Measurements from ENCODE around the gene FRRS1L. TPM values are rescaled to one million over a fixed set of nuclear protein-coding genes. Genes with fewer than 3 reads are reported as not detected.
"Not testable (repeated sequence)": the region's sequence is repeated elsewhere in the genome, so short reads cannot be mapped to it uniquely, and the experiment has no call there.

The FRRS1L gene
- total RNA-seq, 1 donor from 2014 or later: not detected

- DNase-seq (ENCODE audit: low read depth): no peak
These were observed 33.5 kb downstream of the FRRS1L start for GRCh38 chr9:109133533-109133932.

DNA sequence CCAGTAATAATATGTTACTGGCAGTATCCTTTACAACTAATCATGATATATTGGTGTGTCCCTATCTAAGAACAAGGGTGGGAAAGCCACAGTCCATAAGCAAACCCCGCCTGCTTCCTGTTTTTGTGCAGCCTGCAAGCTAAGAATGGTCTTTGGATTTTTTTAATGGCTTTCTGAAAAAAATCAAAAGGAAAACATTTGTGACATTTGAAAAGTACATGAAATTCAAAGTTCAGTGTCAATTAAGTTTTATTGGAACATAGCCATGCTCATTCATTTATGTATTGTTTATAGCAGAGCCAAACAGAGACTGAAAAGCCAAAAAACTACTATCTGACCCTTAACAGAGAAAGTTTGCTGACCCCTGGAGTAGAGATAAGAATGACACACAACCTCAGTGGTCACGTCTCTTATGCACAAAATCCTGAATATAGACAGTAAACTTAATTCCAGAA is 34.5 kb downstream of the FRRS1L start:
- DNase-seq (ENCODE audit: low read depth): no peak

GRCh38 chr9:109129470-109130197 is 37.4 kb downstream of the FRRS1L start:
- DNase-seq (ENCODE audit: low read depth): no peak

DNA sequence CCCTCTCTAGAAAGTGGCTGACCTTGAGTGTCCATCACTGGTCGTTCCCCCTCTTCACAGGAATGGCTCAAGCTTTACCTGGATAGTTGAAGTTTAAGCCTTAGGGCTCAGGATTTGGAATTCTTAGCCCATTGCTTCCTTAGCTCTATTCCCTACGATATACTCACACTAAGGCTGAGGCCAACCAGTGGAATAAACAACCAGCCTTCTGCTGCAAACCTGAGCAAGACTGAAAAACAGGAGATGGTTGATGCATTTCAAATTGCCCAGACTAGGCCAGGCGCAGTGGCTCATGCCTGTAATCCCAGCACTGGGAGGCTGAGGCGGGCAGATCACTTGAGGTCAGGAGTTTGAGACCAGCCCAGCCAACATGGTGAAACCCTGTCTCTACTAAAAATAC is 40.4 kb downstream of the FRRS1L start:
- DNase-seq (ENCODE audit: low read depth): not testable (repeated sequence)

- no peak for DNase-seq (ENCODE audit: low read depth)
These were observed 42.9 kb downstream of the FRRS1L start for GRCh38 chr9:109124121-109124520.

DNA sequence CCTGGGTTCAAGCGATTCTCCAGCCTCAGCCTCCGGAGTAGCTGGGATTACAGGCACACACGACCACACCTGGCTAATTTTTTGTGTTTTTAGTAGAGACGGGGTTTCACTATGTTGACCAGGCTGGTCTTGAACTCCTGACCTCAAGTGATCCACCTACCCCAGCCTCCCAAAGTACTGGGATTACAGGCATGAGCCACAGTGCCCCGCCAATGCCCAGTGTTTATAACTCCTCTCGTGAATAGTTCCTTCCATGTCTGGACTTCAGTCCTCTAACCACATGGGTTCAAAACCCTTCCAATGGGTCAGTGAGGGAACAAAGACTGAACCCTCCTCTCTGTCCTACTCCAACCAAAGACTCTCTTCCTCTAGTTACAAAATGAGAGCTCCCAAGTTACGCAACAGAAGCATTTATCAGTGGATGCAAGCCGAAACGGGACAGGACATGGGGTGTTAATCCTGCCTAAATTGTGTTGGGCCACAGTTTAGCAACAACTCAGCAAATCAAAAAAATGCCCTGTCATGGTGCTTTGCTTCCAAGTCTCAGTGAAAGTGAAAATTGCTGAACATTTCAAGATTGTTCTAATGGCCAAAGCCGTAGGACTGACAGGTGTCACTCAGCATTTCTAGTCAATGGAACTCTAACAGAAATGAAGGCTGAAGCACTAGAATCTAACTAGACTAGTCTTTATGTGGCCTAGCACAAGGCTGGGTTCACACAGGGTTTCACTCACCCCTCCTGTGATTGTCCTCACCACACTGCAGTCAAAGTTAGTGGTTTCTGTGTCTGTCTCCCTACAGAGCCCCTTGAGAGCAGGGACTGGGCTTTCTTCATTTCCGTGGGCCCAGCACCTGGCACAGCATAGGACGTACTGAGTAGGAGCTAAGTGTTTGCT is 44.1 kb downstream of the FRRS1L start:
- no peak for DNase-seq (ENCODE audit: low read depth)

GRCh38 chr9:109121232-109121796 is 45.7 kb downstream of the FRRS1L start:
- DNase-seq (ENCODE audit: low read depth): no peak

DNA sequence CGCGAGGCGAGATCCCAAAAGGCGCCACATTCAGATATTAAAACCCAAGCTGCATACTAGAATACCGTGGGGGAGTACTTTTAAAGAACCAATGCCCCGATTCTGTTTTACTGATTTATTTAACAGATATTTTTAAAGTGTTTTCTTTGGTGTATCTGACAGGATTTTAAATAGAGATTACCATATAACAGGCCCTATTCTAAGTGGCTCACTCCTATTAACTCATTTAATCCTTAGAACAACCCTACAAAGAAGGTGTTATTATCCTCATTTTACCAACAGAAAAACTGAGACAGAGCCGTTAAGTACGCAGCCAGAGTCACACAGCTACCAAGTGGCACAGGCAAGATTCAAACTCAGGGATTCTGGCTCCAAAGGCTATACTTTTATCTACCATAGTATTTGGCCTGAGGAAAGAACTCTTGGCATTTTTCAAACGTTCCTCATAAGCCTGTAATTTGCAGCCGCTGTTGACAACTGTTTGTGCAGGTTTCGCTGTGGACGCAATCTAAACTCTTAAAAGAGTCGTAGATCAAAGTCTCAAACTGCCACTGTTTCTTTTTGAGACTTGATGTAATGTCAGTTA is 46.8 kb downstream of the FRRS1L start:
- DNase-seq (ENCODE audit: low read depth): no peak

- peak; percentile 99 for DNase-seq (ENCODE audit: low read depth)
These were observed 47.4 kb downstream of the FRRS1L start, which contains the start of gene TMEM245 for GRCh38 chr9:109119439-109120203. TMEM245 (minus strand) TSS chr9:109119947; CDS start chr9:109119913, 34 bp downstream.

DNA sequence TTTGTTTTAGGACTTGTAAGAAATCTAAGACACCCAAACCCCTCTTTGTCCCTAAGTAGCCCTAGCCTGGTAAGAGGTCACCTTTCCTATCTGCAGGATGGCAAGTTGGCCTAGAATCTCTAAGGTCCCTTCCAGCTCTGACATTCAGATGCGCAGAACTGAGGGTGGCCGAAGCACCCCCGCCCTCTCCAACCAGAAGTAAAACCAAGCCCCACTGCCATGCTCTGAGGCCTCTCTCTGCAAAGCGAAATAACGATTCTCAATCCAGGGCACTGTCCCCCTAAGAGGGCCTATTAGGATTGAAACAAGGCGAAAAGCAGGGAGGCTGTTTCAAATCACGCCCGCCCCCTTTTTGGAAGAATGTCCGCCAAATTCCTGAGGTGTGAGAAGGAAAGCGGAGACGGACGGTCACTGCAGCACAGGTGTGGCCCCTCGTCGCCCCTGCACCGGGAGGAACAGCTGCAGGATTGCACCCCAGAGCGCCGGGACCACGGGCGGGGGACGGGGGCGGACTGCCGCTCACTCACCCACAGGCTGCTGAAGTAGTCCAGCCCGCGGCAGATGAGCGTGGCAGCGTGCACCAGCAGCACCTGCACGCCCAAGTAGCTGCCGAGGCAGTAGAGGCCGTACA is 48.1 kb downstream of the FRRS1L start:
- peak; percentile 33 for DNase-seq (ENCODE audit: low read depth)

- no peak for DNase-seq (ENCODE audit: low read depth)
These were observed 48.9 kb downstream of the FRRS1L start for GRCh38 chr9:109117856-109118807.

GRCh38 chr9:109115931-109116526 is 51.0 kb downstream of the FRRS1L start:
- DNase-seq (ENCODE audit: low read depth): no peak

GRCh38 chr9:109114670-109115069 is 52.4 kb downstream of the FRRS1L start:
- DNase-seq (ENCODE audit: low read depth): no peak

GRCh38 chr9:109113892-109114609 is 53.0 kb downstream of the FRRS1L start:
- DNase-seq (ENCODE audit: low read depth): no peak

DNA sequence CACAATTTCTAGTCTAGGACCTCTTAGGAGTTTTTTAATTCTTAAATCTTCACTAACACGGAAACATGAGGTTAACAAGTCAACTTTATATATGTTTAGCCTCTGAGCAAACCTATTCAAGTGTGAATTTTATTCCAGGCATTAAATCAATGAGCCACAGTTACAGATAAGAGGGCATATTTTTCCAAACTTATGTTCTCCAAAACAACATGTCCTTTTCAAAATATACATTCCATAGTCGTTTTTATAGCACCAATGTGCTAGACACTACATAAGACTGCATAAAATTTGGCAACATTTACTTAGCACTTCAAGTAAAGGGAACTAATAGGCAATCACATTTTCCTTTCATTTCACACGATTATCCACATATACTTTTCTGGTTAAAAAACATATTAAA is 53.8 kb downstream of the FRRS1L start:
- no peak for DNase-seq (ENCODE audit: low read depth)

DNA sequence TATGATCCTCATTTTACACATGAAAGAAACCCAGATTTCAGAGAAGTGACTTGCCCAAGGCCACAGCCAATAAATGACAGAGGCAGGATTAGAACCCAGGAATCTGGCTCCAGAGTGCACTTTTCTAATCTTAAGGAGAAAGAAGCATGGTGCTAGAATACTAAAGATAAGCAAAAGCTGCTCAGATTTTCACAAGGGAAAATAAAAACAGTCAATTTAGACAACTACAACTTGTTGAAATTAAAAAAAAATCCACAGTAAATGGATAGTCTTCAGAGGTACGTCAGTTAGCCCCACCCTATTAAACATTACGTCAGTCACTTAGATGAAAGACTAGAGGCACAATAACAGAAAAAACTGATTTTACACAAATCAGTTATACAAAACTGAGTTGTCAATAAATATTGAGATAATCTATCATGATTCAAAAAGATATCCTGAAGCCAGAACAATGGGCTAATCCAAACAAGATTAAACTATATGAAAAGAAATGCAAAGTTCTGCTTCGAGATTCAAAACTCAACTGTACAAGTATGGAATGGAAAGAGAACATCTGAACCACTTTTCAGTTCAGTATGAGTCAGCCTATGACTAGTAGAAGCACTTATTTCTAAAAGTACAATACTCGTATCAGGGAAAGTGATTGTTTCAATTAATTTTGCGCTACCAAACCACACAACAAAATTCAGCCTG is 56.6 kb downstream of the FRRS1L start:
- peak; percentile 47 for DNase-seq (ENCODE audit: low read depth)

- DNase-seq (ENCODE audit: low read depth): peak; percentile 42
These were observed 57.1 kb downstream of the FRRS1L start for GRCh38 chr9:109109967-109110328.
